NCI-H748 treated with DMSO at 0.1 percent for 48 hours (cell line): ENCODE results near the gene GSTA5.
"Not testable (repeated sequence)": the region's sequence is repeated elsewhere in the genome, so short reads cannot be mapped to it uniquely, and the experiment has no call there.

Experiments
- DNase-seq: peaks from one replicate; lab custom pipeline; 2025; lab: John Stamatoyannopoulos, UW

Gene GSTA5

DNA sequence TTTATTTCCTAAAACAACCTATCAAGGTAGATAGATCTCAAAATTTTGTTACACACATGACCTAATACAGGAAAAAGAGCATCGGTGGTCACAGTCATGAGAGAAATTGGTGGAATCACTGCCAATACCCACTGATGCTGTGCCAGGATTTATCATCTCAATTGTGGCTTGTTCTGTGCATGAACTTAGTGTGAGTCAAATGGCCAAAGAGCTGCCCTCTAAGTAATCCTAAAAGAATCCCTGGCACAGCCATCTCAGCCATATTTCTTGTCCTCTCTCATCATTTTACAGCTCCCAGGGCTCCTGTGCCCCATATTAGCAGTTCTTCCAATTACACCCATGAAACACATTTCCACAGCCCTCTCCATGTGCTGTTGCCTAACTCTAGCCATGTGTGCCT lies 6.1 kb downstream of the GSTA5 start:
- DNase-seq = no peak

DNA sequence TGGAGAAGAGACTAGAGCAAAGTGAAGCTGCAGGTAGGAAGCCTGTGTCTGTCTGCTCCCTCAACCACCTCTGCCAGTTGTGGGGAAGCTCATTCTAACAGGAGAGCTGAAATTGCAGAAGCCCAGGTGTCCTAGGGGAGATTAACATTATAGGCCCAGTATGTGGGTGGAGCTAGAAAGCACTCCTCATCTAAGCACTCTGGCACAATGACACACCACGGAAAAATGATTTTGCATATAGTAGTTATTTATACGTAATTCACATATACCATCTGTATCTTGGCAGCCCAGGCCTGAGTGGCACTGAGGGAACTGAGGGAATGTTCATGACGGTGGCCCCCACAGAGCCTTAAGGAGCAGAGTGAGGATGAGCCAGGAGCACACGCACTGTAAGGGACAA lies 9.7 kb downstream of the GSTA5 start:
- not testable (repeated sequence) for DNase-seq

DNA sequence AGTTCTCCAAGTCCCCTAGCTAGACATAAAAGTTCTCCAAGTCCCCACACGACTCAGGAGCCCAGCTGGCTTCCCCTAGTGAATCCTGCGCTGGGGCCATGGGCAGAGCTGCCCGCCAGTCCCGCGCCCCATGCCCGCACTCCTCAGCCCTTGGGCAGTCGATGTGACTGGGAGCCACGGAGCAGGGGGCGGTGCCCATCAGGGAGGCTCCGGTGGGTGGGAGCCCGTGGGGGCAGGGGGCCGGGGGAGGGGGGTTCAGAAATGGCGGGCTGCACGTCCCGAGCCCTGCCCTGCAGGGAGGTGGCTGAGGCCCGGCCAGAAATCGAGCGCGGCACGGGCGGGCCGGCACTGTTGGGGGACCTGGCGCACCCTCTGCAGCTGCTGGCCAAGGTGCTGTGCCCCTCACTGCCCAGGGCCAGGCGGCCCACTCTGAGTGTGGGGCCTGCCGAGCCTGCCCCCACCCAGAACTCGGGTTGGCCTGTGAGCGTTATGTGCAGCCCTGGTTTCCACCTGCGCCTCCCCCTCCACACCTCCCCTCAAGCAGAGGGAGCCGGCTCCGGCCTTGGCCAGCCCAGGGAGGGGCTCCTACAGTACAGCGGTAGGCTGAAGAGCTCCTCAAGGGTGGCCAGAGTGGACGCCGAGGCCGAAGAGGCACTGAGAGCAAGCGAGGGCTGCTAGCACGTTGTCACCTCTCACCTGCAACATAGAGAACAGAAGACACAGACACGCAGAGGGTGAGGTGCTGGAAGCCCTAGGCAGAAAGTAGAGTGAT lies 11.4 kb downstream of the GSTA5 start:
- no peak for DNase-seq

DNA sequence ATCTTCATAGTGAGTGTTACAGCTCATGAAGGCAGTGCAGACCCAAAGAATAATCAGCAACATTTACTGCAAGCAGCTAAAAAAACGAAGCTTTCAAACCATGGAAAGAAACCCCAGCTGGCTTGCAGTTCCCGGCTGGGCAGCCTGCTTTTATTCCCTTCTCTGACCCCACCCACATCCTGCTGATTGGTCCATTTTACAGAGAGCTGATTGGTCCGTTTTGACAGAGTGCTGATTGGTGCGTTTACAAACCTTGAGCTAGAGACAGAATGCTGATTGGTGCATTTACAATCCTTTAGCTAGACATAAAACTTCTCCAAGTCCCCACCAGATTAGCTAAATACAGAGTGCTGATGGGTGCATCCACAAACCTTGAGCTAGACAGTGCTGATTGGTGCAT lies 12.0 kb downstream of the GSTA5 start:
- not testable (repeated sequence) for DNase-seq

DNA sequence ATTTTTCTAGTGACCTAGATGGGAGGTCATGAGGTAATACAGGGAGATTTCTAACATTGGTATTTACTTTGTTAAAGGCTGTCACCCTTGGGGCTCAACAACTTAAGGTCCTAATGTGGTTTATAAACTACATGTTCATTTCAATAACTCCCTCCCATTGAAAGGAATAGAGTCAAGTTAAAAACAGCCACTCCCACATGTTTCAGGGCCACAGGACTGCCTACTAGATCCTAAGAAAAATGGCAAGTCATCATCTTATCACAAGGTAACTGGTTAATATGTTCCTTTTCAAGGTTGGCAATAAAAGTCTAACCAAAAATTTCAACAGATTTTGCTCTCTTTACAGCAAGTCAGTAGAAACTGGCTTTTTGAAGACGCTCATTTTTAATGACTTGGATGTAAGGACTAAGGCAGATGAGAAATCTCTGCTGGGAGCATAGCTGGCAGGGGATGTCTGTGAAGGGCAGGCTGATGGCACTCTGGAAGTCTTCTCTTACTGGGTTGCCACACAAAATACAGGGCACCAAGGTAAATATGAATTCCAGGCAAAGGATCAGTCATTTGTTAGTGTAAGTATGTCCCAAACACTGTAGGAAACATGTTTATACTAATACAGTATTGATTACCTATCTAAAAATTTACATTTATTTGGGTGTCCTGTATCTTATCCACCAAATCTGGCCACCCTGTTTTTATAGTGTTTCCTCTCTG lies 13.4 kb downstream of the GSTA5 start:
- DNase-seq = not testable (repeated sequence)

DNA sequence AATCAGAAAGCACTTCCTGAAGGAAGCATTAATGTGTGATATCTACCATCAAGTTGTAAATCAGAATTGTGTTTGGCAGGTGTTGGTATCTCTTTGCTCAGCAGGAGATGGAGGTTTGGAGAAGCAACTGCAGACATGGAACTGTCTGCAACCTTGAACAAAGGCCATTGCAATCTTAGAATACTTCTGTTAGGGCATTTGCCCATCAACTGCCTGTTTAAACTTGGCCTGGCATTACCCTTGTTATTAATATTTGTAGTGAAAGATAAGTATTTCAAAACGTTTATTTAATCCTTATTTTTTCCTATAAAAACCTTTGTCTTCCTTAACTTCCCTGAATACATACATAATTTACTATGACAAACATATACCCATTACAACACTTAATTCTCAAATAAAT lies 14.1 kb downstream of the GSTA5 start:
- DNase-seq = no peak

DNA sequence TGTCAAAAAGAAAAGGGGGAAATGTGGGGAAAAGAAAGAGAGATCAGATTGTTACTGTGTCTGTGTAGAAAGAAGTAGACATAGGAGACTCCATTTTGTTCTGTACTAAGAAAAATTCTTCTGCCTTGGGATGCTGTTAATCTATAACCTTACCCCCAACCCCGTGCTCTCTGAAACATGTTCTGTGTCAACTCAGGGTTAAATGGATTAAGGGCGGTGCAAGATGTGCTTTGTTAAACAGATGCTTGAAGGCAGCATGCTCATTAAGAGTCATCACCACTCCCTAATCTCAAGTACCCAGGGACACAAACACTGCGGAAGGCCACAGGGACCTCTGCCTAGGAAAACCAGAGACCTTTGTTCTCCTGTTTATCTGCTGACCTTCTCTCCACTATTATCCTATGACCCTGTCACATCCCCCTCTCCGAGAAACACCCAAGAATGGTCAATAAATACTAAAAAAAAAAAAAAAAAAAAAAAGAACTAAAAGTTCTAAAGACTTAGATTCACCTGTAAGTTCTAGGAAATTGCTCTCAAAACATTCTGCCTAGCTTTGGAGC lies 14.6 kb downstream of the GSTA5 start:
- DNase-seq = not testable (repeated sequence)

DNA sequence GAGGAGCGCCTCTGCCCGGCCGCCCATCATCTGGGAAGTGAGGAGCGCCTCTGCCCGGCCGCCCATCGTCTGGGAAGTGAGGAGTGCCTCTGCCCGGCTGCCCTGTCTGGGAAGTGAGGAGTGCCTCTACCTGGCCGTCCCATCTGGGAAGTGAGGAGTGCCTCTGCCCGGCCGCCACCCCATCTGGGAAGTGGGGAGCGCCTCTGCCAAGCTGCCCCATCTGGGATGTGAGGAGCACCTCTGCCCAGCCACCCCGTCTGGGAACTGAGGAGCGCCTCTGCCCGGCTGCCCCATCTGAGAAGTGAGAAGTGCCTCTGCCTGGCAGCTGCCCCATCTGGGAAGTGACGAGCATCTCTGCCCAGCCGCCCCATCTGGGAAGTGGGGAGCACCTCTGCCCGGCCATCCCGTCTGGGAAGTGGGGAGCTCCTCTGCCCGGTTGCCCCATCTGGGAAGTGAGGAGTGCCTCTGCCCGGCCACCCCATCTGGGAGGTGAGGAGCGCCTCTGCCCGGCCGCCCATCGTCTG lies 15.3 kb downstream of the GSTA5 start:
- not testable (repeated sequence) for DNase-seq

DNA sequence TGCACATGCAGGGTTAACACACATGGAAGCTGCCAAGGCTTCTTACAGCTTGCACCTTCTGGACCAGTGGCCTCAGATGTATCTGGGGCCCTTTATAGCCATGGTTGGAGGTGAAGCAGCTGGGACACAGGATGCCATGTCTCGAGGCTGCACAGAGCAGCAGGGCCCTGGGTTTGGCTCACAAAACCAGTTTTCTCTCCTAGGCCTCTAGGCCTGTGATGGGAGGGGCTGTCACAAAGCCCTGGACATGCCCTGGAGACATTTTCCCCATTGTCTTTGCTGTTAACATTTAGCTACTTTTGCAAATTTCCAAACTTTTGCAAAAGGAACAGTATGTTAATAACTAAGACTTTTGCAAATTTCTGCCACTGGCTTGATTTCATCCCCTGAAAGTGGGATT lies 18.8 kb downstream of the GSTA5 start:
- DNase-seq = no peak

DNA sequence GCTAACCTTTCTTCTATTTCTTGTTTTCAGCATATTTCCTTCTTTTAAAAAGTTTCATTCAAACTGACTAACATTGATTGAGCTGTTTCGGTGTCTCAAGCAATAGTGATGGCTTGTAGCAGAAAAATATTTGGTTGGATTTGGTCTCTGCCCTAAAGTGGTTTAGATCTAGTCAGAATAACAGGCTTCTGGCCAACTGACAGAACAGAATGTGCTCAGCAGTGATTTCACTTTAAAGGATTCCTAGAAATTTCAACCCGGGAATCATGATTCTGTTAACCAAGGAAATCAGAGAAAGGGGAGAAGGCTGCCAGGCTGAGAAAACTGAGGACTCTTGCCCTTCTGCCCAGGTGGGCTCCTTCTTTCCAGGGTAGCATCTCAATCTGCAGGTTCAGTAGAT lies 20.4 kb downstream of the GSTA5 start:
- DNase-seq = no peak

DNA sequence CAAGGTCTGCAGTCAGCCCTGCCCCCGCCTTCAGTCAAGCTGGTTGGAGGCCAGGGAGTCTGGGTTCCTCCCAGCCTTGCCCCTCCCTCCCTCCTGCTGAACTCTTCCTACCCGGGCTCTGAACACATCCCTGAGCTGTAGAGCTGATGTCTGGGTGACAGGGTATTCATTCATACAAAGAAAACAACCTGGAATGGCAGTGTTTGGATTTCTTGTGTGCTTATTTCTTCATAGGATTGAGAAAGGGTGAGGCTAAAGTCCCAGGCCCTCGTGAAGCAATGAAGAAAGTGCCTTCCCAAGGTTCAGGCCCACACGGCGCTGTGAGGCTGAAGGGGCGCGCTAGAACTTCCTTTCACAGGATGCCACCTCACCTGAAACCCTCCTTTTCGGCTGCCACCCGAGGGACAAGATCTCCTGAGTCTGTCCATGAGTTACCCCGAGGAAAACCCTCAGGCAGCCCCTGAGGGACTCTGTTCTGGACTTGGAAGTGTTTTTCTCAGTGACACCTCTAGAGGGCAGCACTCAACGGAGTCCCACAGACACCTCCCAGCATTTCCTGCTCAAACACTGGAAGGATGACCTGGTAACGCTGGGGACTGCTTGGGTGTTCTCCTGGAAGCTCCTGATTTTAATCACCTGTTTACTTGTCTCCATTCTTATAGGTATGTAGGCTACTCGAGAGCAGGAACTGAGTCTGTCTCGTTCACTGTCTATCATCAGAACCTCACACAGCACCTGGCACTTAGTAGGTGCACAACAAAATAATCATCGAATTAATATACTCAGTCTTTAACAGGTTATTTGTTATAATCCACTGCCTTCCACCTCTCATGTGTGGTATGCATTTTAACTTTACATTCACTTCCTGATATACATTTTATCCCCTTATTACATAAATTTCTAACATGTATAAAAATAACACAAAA lies 25.2 kb downstream of the GSTA5 start:
- peak; percentile 47 for DNase-seq

DNA sequence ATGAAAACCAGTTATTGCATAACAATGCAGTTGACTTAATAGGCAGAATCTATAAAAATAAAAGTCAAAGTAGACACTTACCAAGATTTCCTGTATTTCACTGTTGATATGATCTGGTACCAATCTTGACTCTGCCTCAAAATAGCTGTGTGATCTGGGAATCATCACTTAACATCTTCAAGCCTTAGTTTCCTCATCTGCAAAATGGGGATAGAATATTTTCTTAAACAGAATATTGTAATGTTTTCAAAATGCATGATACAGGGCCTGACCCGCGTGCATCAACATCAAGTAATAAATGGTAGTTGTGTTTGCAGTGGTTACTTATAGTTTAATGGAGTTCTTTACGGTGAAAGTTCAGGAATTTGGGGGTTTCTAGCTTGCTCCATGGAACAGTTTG lies 26.1 kb downstream of the GSTA5 start:
- DNase-seq = not testable (repeated sequence)

DNA sequence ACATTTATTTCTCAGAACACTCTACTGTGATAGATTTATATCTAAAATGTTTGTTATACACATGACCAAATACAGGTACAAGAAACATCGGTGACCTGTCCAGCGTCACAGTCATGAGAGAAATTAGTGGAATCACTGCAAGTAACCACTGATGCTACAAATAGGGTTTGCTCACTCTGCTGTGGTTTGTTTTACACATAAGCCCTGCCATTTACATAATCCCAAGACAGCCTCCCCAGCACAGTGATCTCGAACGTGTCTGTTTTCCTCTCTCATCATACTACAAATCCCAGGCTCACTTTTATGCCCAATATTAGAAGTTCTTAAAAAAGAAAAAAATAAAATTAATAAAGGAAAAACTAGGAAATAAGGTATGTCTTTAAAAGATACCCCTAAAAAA lies 30.8 kb downstream of the GSTA5 start:
- not testable (repeated sequence) for DNase-seq

DNA sequence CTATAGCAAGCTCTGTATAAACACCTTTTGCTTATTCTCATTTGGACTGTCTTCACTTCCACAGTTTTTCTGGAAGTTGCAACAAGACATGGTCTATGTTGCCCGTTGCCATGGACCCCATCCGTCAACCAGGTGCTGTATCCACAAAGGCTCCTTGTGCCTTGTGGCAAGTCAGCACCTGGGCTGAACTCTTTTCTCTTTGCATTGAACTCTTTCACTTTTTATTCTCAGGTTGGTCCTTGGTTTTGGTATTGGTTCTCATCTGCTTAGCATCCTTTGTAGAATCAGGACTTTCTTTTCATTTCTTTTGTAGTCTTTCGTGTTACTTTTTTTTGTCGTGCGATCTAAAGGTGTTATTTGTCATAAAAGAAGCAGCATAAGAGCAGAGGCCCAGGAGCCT lies 32.0 kb downstream of the GSTA5 start:
- DNase-seq = no peak

DNA sequence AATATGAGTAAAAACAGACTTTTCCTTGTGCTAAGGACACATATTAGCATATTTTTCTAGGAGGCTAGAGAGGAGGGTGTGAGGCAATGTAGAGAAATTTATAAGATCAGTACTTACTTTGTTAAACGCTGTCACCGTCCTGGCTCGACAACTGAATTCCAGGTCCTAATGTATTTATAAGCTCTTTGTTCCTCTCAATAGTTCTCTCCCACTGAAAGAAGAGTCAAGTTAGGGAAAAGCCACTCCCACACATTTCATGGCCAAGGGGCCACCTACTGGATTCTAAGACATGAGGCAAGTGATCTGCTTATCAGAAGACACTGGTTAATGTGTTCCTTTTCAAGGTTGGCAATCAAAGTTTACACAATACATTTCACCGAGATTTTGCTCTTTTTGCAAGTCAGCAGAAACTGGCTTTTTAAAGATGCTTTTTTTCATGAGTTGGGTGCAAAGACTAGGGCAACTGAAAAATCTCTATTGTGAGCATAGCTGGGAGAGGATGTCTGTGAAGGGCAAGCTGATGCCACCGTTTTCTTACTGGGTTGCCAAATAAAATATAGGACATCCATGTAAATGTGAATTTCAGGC lies 36.9 kb downstream of the GSTA5 start, which contains the start of gene GSTA1:
Gene GSTA1, minus strand, starts transcription at position 149 of the 588 bp plus-strand sequence. CDS start 4,549 bp downstream, outside the sequence.
- not testable (repeated sequence) for DNase-seq

DNA sequence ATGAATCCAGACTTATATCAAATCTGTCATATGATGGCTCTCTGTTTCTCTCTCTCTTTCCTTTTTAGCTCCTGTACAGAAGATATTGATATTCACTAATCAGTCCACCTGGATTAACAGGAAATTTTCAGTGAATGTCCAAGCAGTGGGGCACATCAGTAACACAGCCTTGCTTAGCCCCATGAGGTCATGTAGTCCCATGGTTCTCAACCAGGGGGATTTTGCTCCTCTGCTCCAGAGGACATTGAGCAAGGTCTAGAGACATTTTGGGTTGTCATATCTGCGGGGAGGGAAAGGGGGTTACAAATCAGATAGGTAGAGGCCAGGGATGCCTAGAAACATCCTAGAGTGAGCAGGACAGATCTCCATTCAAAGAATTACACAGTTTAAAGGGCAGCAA lies 37.8 kb downstream of the GSTA5 start:
- DNase-seq = no peak

DNA sequence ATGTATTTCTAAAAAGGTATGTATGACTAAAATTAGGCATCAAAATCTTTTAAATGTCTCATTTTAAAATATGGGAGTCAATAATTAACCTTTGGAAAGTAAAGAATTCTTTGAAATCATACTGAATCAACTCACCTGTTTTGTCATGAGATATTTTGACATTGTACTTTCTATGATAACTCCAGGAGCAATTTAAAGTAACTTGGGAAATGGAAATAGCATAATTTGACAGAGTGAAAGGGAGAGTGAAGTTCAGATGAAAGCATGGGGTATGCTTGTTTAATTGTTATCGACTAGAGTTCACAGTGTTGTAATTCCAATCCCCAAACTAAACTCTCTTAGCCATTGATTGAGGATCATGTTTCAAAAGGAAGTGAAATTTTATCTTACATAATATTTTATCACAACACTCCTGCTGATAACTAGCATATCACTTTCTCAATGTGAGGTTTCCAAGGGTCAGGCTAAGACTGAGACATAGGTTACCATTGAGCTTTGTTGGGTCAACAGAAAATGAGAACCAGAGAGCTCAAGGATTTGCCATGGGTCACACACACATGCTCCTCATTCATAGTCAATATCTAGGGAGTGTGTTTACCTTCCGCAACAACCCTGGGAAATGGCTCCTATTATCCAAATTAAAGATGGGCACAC lies 39.3 kb downstream of the GSTA5 start:
- DNase-seq = no peak

DNA sequence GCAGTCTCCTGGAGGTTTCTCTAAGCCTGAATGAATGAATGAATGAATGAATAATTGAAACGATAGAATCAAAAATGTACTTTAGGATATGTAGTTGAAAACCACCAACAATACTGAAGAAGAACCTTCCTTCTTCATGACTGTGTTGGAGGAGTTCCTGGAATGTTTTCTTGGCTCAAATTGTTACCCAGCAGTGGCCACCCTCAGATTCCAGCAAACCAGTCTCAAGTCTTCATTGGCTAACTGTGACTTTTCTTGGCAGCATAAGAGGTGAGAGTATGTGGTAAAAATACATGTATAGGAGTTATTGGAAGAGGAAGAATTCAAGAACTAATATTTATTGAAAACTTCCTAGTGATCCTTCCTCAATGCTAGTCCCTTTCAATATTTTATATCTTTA lies 41.3 kb downstream of the GSTA5 start:
- not testable (repeated sequence) for DNase-seq

DNA sequence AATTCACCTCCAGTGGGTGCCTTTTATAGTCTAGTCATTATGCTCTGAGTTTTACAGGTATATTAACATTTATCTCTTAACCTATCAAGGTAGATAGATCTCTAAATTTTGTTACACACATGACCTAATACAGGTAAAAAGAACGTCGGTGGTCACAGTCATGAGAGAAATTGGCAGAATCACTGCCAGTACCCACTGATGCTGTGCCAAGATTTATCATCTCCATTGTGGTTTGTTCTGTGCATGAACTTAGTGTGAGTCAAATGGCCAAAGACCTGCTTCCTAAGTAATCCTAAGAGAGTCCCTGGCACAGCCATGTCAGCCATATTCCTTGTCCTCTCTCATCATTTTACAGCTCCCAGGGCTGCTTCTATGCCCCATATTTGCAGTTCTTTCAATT lies 46.2 kb downstream of the GSTA5 start:
- not testable (repeated sequence) for DNase-seq

DNA sequence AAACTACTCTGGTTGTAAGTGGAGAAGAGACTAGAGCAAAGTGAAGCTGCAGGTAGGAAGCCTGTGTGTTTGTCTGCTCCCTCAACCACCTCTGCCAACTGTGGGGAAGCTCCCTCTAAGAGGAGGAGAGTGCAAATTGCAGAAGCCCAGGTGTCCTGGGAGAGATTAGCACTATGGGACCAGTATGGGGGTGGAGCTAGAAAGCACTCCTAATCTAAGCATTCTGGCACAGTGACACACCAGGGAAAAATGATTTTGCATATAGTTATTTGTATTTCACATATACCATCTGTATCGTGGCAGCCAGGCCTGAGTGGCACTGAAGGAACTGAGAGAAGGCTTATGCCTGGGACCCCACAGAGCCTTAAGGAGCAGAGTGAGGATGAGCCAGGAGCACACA lies 49.8 kb downstream of the GSTA5 start:
- DNase-seq = no peak

DNA sequence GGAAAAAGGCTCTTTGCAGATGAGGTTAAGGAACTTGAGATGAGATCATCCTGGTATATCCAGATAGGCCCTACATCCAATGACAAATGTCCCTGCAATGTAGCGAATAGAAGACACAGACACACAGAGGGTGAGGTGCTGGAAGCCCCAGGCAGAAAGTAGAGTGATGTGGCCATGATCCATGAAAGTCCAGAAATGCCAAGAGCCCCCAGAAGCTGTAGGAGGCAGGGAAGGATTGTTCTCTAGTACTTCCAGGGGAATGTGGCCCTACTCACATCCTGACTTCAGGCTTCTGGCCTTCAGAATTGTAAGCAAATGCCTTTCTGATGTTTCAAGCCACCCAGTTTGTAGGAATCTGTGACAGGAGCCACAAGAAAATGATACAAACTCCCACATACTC lies 51.0 kb downstream of the GSTA5 start:
- not testable (repeated sequence) for DNase-seq
